ENCODE data around the gene MCOLN1. TPM values are rescaled to one million over a fixed set of nuclear protein-coding genes. Genes with fewer than 3 reads are reported as not detected.

MCOLN1 gene
- total RNA-seq, 1 experiment from 2014 or later = 16.2 TPM

DNA sequence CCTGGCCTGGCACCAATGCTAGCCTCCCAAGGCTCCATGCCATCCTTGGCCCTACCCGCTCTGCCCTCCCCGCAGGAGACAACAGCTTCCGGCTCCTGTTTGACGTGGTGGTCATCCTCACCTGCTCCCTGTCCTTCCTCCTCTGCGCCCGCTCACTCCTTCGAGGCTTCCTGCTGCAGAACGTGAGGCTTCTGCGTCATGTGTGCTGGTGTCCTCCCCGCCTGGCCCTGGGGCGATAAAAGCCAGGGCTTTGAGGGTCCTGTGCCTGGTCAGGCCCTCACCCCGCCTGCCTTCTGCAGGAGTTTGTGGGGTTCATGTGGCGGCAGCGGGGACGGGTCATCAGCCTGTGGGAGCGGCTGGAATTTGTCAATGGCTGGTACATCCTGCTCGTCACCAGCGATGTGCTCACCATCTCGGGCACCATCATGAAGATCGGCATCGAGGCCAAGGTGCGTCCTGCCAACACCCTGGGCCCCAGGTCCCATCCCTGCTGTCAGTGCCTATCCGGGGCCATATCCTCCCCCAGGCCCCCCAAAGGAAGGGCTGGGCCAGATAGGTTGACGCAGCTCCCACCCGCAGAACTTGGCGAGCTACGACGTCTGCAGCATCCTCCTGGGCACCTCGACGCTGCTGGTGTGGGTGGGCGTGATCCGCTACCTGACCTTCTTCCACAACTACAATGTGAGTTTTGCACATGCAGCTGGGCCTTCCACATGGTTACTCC, 6.3 kb downstream of the MCOLN1 start:
- DNase-seq = no peak
- no peaks in the 10 kb centered on the region for H3K27me3 ChIP-seq (replicated peaks; ENCODE audit: control insufficient read depth, insufficient read depth, low read length)
- no peak overlapping the region for H3K4me3 Mint-ChIP-seq (ENCODE audit: unreplicated experiment)
- no peaks in the 10 kb centered on the region for H3K9me3 ChIP-seq
- no peak overlapping the region for H3K4me3 ChIP-seq (ENCODE audit: low read depth, low read length)
- CTCF ChIA-PET = no interaction called here
- H3K9me3 Mint-ChIP-seq (ENCODE audit: unreplicated experiment) = no peaks in the 10 kb centered on the region
- no peak overlapping the region for H3K27ac Mint-ChIP-seq (ENCODE audit: unreplicated experiment)
- H3K4me1 ChIP-seq = peaks cover 9% of the 10 kb centered on the region
- no peak for TF ChIP-seq CTCF (IDR thresholded peaks at IDR 0.05; ENCODE audit: insufficient read depth in 1 of 2, low read depth in 1 of 2, low read length in 1 of 2, severe bottlenecking in 1 of 2, unreplicated experiment in 1 of 2)
- intact Hi-C loops (cut with micrococcal nuclease; ENCODE audit: unreplicated experiment) = no loop called here
- no peaks in the 10 kb centered on the region for H3K27me3 Mint-ChIP-seq (ENCODE audit: insufficient read depth, unreplicated experiment)
- peaks cover 6% of the 10 kb centered on the region for H3K36me3 Mint-ChIP-seq (ENCODE audit: insufficient read depth, unreplicated experiment)
- BruUV-seq (replicated peaks) = no TSS peak
- POLR2A ChIA-PET = no interaction called here
- no peaks in the 10 kb centered on the region for H3K36me3 ChIP-seq (ENCODE audit: control insufficient read depth, insufficient read depth, low read length)
- H3K4me1 Mint-ChIP-seq (ENCODE audit: low read depth, unreplicated experiment) = no peaks in the 10 kb centered on the region

DNA sequence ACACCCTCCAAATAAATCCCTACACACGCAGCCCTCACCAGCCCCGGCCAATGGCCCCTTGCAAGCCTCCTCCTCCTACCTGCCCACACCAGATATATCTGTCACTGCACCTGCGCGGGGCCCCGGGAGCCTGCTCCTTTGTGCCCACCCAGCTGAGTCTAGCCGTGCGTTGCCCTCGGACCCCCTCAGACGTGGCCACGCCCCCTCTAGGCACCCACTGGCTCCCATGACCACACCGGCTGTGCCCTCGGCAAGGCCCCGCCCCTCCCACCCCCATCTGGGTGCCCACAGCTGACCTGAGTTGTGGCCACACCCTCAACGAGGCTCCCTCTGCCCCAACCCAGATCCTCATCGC, 6.8 kb downstream of the MCOLN1 start:
- ChIA-PET POLR2A (no interaction called here), CTCF (no interaction called here)
- Mint-ChIP-seq H3K27ac (ENCODE audit: unreplicated experiment) (no peak overlapping the region), H3K27me3 (ENCODE audit: insufficient read depth, unreplicated experiment) (no peaks in the 10 kb centered on the region), H3K4me3 (ENCODE audit: unreplicated experiment) (no peak overlapping the region), H3K36me3 (ENCODE audit: insufficient read depth, unreplicated experiment) (peaks cover 9% of the 10 kb centered on the region), H3K9me3 (ENCODE audit: unreplicated experiment) (no peaks in the 10 kb centered on the region), H3K4me1 (ENCODE audit: low read depth, unreplicated experiment) (no peaks in the 10 kb centered on the region)
- no TSS peak for BruUV-seq (replicated peaks)
- Histone ChIP-seq H3K9me3 (no peaks in the 10 kb centered on the region), H3K36me3 (ENCODE audit: control insufficient read depth, insufficient read depth, low read length) (no peaks in the 10 kb centered on the region), H3K4me1 (peaks cover 9% of the 10 kb centered on the region), H3K4me3 (ENCODE audit: low read depth, low read length) (no peak overlapping the region), H3K27me3 (replicated peaks; ENCODE audit: control insufficient read depth, insufficient read depth, low read length) (no peaks in the 10 kb centered on the region)
- TF ChIP-seq CTCF (IDR thresholded peaks at IDR 0.05; ENCODE audit: insufficient read depth in 1 of 2, low read depth in 1 of 2, low read length in 1 of 2, severe bottlenecking in 1 of 2, unreplicated experiment in 1 of 2) = no peak
- intact Hi-C loops (cut with micrococcal nuclease; ENCODE audit: unreplicated experiment) = no loop called here
- no peak for DNase-seq

DNA sequence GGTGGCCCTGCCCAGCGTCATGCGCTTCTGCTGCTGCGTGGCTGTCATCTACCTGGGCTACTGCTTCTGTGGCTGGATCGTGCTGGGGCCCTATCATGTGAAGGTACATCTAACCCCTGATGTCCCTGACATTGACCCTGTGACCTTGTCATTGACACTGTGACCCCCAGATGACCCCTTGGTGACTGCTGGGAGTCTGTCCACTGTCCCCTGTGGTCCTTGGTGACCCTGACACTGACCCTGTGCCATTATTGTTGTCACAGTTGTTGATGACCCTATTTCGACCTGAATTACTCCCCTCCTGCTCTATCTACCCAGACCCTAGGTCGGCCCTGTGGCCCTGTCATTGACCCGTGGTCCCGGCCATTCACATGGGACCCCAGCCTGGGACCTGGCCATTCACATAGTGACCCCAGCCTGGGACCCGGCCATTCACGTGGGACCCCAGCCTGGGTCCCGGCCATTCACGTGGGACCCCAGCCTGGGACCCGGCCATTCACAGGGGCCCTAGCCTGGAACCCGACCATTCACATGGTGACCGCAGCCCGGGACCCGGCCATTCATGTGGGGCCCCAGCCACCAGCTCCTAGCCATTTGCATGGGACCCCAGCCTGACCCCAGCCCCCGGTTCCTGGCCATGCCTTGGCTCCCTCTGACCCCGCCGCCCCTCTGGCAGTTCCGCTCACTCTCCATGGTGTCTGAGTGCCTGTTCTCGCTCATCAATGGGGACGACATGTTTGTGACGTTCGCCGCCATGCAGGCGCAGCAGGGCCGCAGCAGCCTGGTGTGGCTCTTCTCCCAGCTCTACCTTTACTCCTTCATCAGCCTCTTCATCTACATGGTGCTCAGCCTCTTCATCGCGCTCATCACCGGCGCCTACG, 7.4 kb downstream of the MCOLN1 start:
- H3K27me3 ChIP-seq (replicated peaks; ENCODE audit: control insufficient read depth, insufficient read depth, low read length) = no peaks in the 10 kb centered on the region
- DNase-seq = no peak
- ChIA-PET POLR2A (no interaction called here), CTCF (no interaction called here)
- no peak for TF ChIP-seq CTCF (IDR thresholded peaks at IDR 0.05; ENCODE audit: insufficient read depth in 1 of 2, low read depth in 1 of 2, low read length in 1 of 2, severe bottlenecking in 1 of 2, unreplicated experiment in 1 of 2)
- H3K4me1 ChIP-seq = peaks cover 9% of the 10 kb centered on the region
- H3K4me3 ChIP-seq (ENCODE audit: low read depth, low read length) = no peak overlapping the region
- no peak overlapping the region for H3K4me3 Mint-ChIP-seq (ENCODE audit: unreplicated experiment)
- intact Hi-C loops (cut with micrococcal nuclease; ENCODE audit: unreplicated experiment) = no loop called here
- no TSS peak for BruUV-seq (replicated peaks)
- no peaks in the 10 kb centered on the region for H3K9me3 ChIP-seq
- no peaks in the 10 kb centered on the region for H3K9me3 Mint-ChIP-seq (ENCODE audit: unreplicated experiment)
- no peaks in the 10 kb centered on the region for H3K4me1 Mint-ChIP-seq (ENCODE audit: low read depth, unreplicated experiment)
- no peaks in the 10 kb centered on the region for H3K36me3 ChIP-seq (ENCODE audit: control insufficient read depth, insufficient read depth, low read length)
- H3K27me3 Mint-ChIP-seq (ENCODE audit: insufficient read depth, unreplicated experiment) = no peaks in the 10 kb centered on the region
- H3K27ac Mint-ChIP-seq (ENCODE audit: unreplicated experiment) = no peak overlapping the region
- H3K36me3 Mint-ChIP-seq (ENCODE audit: insufficient read depth, unreplicated experiment) = peaks cover 15% of the 10 kb centered on the region

Measured in Caco-2 (cell line).